Measurements from ENCODE around the gene TBX19. TPM values are rescaled to one million over a fixed set of nuclear protein-coding genes. Genes with fewer than 3 reads are reported as not detected.

TBX19 gene
- total and polyA plus RNA-seq, 11 donors, result 0.19 to 1.3 (median 0.33) TPM; not detected in 1

GRCh38 chr1:168273575-168273974, 7.1 kb upstream of the TBX19 start:
- Histone ChIP-seq H3K9me3 (peaks cover 0 to 17% (median 0%) of the 10 kb centered on the region in 12 donors), H3K4me1 (no peaks in the 10 kb centered on the region), H3K27ac (no peak overlapping the region), H3K4me3 (no peak overlapping the region), H3K27me3 (no peaks in the 10 kb centered on the region), H3K36me3 (no peaks in the 10 kb centered on the region)
- intact Hi-C loops (cut with DNase I), result no loop called here
- 70 to 80% (median 73%) methylated on average over 1 of the region's 1 CpG for WGBS, 4 donors
- TF ChIP-seq CTCF (IDR thresholded peaks at IDR 0.05) (no peak), POLR2A (IDR thresholded peaks at IDR 0.05) (no peak)
- ATAC-seq (no peak), DNase-seq (no peak)

GRCh38 chr1:168279253-168279652, 1.4 kb upstream of the TBX19 start:
- DNase-seq (no peak), ATAC-seq (no peak)
- H3K4me1 ChIP-seq, result no peaks in the 10 kb centered on the region
- WGBS, 4 donors, result 80 to 89% (median 83%) methylated on average over 1 of the region's 1 CpG
- no peaks in the 10 kb centered on the region for H3K36me3 ChIP-seq
- H3K27me3 ChIP-seq, result no peaks in the 10 kb centered on the region
- H3K4me3 ChIP-seq, result no peak overlapping the region
- H3K27ac ChIP-seq, result no peak overlapping the region
- intact Hi-C loops (cut with DNase I), result no loop called here
- TF ChIP-seq CTCF (IDR thresholded peaks at IDR 0.05), result no peak
- no peak for TF ChIP-seq POLR2A (IDR thresholded peaks at IDR 0.05)
- H3K9me3 ChIP-seq, result peaks cover 0 to 17% (median 0%) of the 10 kb centered on the region in 12 donors

DNA sequence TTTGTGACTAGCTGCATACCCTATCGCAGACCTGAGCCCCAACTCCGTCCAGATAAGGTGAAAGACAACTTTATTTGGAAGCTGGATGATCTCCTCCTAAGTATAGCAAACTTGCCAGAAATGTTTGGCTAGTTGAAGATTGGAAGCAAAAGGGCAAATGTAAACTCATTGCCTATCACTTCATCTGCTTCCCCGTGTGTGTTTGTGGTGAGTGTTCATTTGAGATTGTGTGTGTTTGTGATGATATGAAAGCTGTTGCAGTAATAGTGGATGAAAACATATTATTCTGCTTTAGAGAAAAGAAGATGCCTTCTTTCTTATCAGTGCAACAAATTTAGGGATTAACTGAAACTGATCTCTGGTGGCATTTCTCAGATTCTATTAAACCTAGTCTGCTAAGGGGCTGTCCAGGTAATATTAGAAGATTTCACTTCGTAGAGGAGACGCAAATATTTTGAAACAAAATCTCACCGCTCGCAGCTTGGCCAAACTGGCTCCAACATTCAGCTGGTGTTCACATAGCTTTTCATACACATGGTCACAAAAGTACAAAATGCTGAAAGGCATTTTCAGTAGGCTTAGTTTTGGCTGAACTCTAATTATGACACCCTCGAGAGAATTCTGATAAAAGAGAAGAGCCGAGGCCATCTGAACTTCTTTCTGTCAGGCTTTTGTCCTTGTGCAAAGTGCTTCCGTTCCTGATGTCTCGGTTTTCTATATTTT, 1.1 kb downstream of the TBX19 start:
- TF ChIP-seq POLR2A (IDR thresholded peaks at IDR 0.05) (no peak), CTCF (IDR thresholded peaks at IDR 0.05) (no peak)
- Histone ChIP-seq H3K36me3 (no peaks in the 10 kb centered on the region), H3K4me3 (no peak overlapping the region), H3K27me3 (no peaks in the 10 kb centered on the region), H3K9me3 (peaks cover 0 to 11% (median 0%) of the 10 kb centered on the region in 12 donors), H3K4me1 (peaks cover 0 to 1% (median 0%) of the 10 kb centered on the region in 12 donors), H3K27ac (no peak overlapping the region)
- intact Hi-C loops (cut with DNase I), result no loop called here
- DNase-seq (no peak), ATAC-seq (no peak)
- 75 to 84% (median 79%) methylated on average over 11 of the region's 11 CpGs for WGBS, 4 donors

DNA sequence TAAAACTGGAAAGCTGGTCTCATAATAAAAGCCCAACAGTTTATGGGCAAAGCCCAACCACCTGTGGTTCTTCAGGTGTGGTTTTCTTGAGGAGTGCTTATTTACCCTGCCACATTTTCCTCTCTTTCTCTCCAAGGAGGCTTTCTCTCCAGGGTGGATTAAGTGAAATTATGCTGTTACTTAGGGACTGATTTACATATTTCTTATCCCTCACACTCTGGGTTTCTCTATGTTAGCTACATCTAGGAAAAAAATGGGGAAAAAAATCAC, 4.8 kb downstream of the TBX19 start:
- Histone ChIP-seq H3K4me3 (no peak overlapping the region), H3K4me1 (peaks cover 0 to 6% (median 0%) of the 10 kb centered on the region in 12 donors), H3K27ac (no peak overlapping the region), H3K36me3 (no peaks in the 10 kb centered on the region), H3K9me3 (no peaks in the 10 kb centered on the region), H3K27me3 (no peaks in the 10 kb centered on the region)
- TF ChIP-seq CTCF (IDR thresholded peaks at IDR 0.05) (no peak), POLR2A (IDR thresholded peaks at IDR 0.05) (no peak)
- intact Hi-C loops (cut with DNase I), result no loop called here
- no peak for DNase-seq
- no peak for ATAC-seq
